Stomach (tissue), 4 donors: ENCODE measurements around the gene ZDHHC3.

Source experiments
- POLR2AphosphoS5 ChIP-seq, 3 donors: sonication (generic); formaldehyde crosslinking; IDR thresholded peaks; one replicate each; pipeline ENCODE4 v1.6.1; 2016; ENCODE audit warnings: antibody characterized with exemption in 3 of 3
- TF ChIP-seq, protein P1 (sequence below), 7 experiments: fragments of 450-650 bp in 4 of 7; fragments of 200-600 bp in 3 of 7; sonication (generic) in 3 of 7; IDR thresholded peaks; one replicate each; pipeline ENCODE4 v1.5.1; 2016 to 2019; ENCODE audit warnings: antibody characterized with exemption in 7 of 7, control low read depth in 2 of 7, mild to moderate bottlenecking in 1 of 7

GRCh38 chr3:44885618-44886017 is 90.4 kb downstream of the ZDHHC3 start:
- TF ChIP-seq, protein P1, sequence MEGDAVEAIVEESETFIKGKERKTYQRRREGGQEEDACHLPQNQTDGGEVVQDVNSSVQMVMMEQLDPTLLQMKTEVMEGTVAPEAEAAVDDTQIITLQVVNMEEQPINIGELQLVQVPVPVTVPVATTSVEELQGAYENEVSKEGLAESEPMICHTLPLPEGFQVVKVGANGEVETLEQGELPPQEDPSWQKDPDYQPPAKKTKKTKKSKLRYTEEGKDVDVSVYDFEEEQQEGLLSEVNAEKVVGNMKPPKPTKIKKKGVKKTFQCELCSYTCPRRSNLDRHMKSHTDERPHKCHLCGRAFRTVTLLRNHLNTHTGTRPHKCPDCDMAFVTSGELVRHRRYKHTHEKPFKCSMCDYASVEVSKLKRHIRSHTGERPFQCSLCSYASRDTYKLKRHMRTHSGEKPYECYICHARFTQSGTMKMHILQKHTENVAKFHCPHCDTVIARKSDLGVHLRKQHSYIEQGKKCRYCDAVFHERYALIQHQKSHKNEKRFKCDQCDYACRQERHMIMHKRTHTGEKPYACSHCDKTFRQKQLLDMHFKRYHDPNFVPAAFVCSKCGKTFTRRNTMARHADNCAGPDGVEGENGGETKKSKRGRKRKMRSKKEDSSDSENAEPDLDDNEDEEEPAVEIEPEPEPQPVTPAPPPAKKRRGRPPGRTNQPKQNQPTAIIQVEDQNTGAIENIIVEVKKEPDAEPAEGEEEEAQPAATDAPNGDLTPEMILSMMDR (IDR thresholded peaks at IDR 0.05) = no peak
- TF ChIP-seq POLR2AphosphoS5 (IDR thresholded peaks at IDR 0.05) = no peak
